ENCODE measurements around the gene ITGB3.

Gene ITGB3

GRCh38 chr17:47304186-47304585, 50.6 kb downstream of the ITGB3 start:
- no peak for DNase-seq

GRCh38 chr17:47305302-47305923, 51.8 kb downstream of the ITGB3 start:
- DNase-seq, result no peak

GRCh38 chr17:47310186-47310733, 56.6 kb downstream of the ITGB3 start:
- DNase-seq, result no peak

GRCh38 chr17:47311420-47311819, 57.8 kb downstream of the ITGB3 start:
- DNase-seq, result no peak

- peak; percentile 74 for DNase-seq
These were observed 62.0 kb downstream of the ITGB3 start for GRCh38 chr17:47315451-47316266.

- DNase-seq, result no peak
These were observed 62.7 kb downstream of the ITGB3 start for GRCh38 chr17:47316311-47316710.

- DNase-seq, result no peak
These were observed 63.5 kb downstream of the ITGB3 start for GRCh38 chr17:47317119-47317518.

- no peak for DNase-seq
These were observed 64.7 kb downstream of the ITGB3 start for GRCh38 chr17:47318197-47318918.

- DNase-seq, result no peak
These were observed 67.4 kb downstream of the ITGB3 start for GRCh38 chr17:47320879-47321502.

GRCh38 chr17:47323382-47324223, 70.0 kb downstream of the ITGB3 start, which contains the start of gene EFCAB13:
Gene EFCAB13, plus strand, starts transcription at chr17:47323955. Its CDS starts 4,399 bp downstream, at chr17:47328354.
- peak; percentile 77 for DNase-seq

- DNase-seq, result peak; percentile 24
These were observed 70.8 kb downstream of the ITGB3 start for GRCh38 chr17:47324224-47325020.

- no peak for DNase-seq
These were observed 71.5 kb downstream of the ITGB3 start for GRCh38 chr17:47325176-47325575.

- DNase-seq, result no peak
These were observed 76.9 kb downstream of the ITGB3 start for GRCh38 chr17:47330548-47330947.

GRCh38 chr17:47332287-47332686, 78.7 kb downstream of the ITGB3 start:
- DNase-seq, result no peak

- DNase-seq, result no peak
These were observed 81.7 kb downstream of the ITGB3 start for GRCh38 chr17:47335101-47335936.

GRCh38 chr17:47338026-47338425, 84.4 kb downstream of the ITGB3 start:
- no peak for DNase-seq

GRCh38 chr17:47352848-47353247, 99.2 kb downstream of the ITGB3 start:
- DNase-seq, result no peak

GRCh38 chr17:47358652-47359051, 105.0 kb downstream of the ITGB3 start:
- DNase-seq, result no peak

All from activated CD4-positive, alpha-beta T cell treated with anti-CD3 and anti-CD28 coated beads, Interleukin-2, Interleukin-6, amounts not matched to agents 100 ng/mL and 50 ng/mL, durations not matched to agents 16 hours and 8 hours (primary cell).